ENCODE measurements around the gene TBXA2R. TPM values are rescaled to one million over a fixed set of nuclear protein-coding genes. Genes with fewer than 3 reads are reported as not detected.

The TBXA2R gene
- total and polyA plus RNA-seq, 2 of the 4 experiments (the other 2 are of a cell fraction): 0.36 to 2.3 TPM

DNA sequence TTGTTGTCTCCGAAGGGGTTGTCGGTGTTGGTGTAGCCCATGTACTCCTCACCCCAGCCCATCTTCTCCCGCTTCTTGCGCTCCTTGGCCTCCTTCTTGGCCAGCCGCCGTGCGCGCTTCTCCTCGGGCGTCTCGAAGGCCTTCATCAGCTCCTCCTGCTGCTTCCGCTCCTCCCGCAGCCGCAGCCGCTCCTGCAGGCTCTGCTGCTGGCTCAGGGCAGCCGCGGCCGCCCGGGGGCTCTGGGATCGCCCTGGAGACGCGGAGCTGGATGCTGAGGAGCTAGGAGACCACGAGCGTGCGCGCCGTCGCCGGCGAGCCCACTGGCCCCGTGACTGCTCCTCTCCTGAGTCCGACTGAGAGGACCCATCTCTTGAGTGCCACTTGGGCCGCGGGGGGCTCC lies 17.0 kb upstream of the TBXA2R start:
- Histone ChIP-seq H4K91ac (ENCODE audit: insufficient read depth, low read depth, low read length) (no peak overlapping the region), H2BK20ac (ENCODE audit: low read depth, low read length) (no peak overlapping the region), H2AK9ac (replicated peaks; ENCODE audit: low read depth, low read length, poor library complexity) (no peak overlapping the region), H3K56ac (ENCODE audit: extremely low read depth, insufficient read depth, low read length) (no peak overlapping the region), H3K4me3 (ENCODE audit: insufficient read depth, low read depth, low read length) (no peak overlapping the region), H2BK15ac (ENCODE audit: low read depth, low read length) (no peak overlapping the region), H3K4me1 (ENCODE audit: control insufficient read depth, insufficient read depth, low read length) (peaks cover 6% of the 10 kb centered on the region; the same call in 1 of the 2 replicates), H3K18ac (ENCODE audit: low read depth, low read length) (no peak overlapping the region), H3K79me1 (ENCODE audit: low read depth in 1 of 2, low read length in 2 of 2) (peaks cover 14 to 42% of the 10 kb centered on the region in 2 experiments; a peak in 3 of 4 replicates), H3K27ac (ENCODE audit: insufficient read depth, low read length) (no peak overlapping the region), H4K20me1 (ENCODE audit: insufficient read depth, low read length) (peaks cover 23% of the 10 kb centered on the region), H3K36me3 (ENCODE audit: control insufficient read depth, insufficient read depth, low read length) (peaks cover 24% of the 10 kb centered on the region), H2BK5ac (ENCODE audit: low read depth, low read length, poor library complexity, severe bottlenecking) (no peak overlapping the region), H4K5ac (ENCODE audit: low read depth, low read length) (no peak overlapping the region), H3K27me3 (ENCODE audit: control insufficient read depth, insufficient read depth, low read length) (no peaks in the 10 kb centered on the region), H3K23ac (ENCODE audit: low read depth, low read length) (no peak overlapping the region), H2BK120ac (ENCODE audit: low read depth, low read length) (no peak overlapping the region), H3K14ac (replicated peaks; ENCODE audit: low read depth, low read length) (no peak overlapping the region), H3K4ac (ENCODE audit: low read depth, low read length) (no peak overlapping the region), H2AK5ac (ENCODE audit: low read depth, low read length) (no peak overlapping the region), H3K9me1 (ENCODE audit: insufficient read depth, low read length) (peaks cover 3% of the 10 kb centered on the region; the same call in 1 of the 2 replicates), H3K9ac (ENCODE audit: low read depth, low read length) (no peak overlapping the region), H4K8ac (ENCODE audit: low read depth in 2 of 2, low read length in 2 of 2) (no peak overlapping the region), H2AFZ (replicated peaks; ENCODE audit: low read length, poor library complexity) (no peak overlapping the region), H3K4me2 (ENCODE audit: low read depth, low read length) (no peak overlapping the region), H3K9me3 (ENCODE audit: control insufficient read depth, insufficient read depth, low read length) (no peaks in the 10 kb centered on the region)
- 93% methylated on average over 18 of the region's 34 CpGs; no CpG with 5 or more reads in 1 of the 2 experiments for WGBS, 2 experiments (ENCODE audit: extremely low coverage in 2 of 2, insufficient read length in 1 of 2)
- DNase-seq: no peak
- intact Hi-C loops (cut with micrococcal nuclease) (no loop called here), dilution Hi-C loops (cut with HindIII; ENCODE audit: low sequenced_read_pairs, unreplicated experiment) (no loop called here), in situ Hi-C loops (cut with MboI; ENCODE audit: low sequenced_read_pairs) (loop anchor here (25.0 kb wide), 1 partner anchor 311 kb away; no protein-coding TSS in a partner anchor)
- ChIA-PET POLR2A (ENCODE audit: unreplicated experiment) (no interaction called here), CTCF (no interaction called here)
- BruUV-seq (replicated peaks): no TSS peak
- no peak for ATAC-seq (ENCODE audit: low read depth)
- TF ChIP-seq NFE2L2 (IDR thresholded peaks at IDR 0.05; ENCODE audit: low read depth, low read length) (no peak), MAFK (IDR thresholded peaks at IDR 0.05; ENCODE audit: low read depth, low read length) (no peak), RAD21 (IDR thresholded peaks at IDR 0.05; ENCODE audit: low read length) (no peak), CEBPB (IDR thresholded peaks at IDR 0.05; ENCODE audit: low read depth, low read length) (no peak), BHLHE40 (IDR thresholded peaks at IDR 0.05; ENCODE audit: low read depth, low read length) (no peak), MXI1 (IDR thresholded peaks at IDR 0.05; ENCODE audit: borderline replicate concordance, low read depth, low read length) (no peak), RFX5 (IDR thresholded peaks at IDR 0.05; ENCODE audit: low read depth, low read length) (no peak), MAZ (IDR thresholded peaks at IDR 0.05; ENCODE audit: borderline replicate concordance, low read depth, low read length) (no peak), CHD1 (IDR thresholded peaks at IDR 0.05; ENCODE audit: low read depth, low read length) (no peak), FOS (IDR thresholded peaks at IDR 0.05; ENCODE audit: low read depth, low read length) (no peak), POLR2A (IDR thresholded peaks at IDR 0.05; ENCODE audit: low read depth, low read length) (no peak)
- TF ChIP-seq, protein P1, sequence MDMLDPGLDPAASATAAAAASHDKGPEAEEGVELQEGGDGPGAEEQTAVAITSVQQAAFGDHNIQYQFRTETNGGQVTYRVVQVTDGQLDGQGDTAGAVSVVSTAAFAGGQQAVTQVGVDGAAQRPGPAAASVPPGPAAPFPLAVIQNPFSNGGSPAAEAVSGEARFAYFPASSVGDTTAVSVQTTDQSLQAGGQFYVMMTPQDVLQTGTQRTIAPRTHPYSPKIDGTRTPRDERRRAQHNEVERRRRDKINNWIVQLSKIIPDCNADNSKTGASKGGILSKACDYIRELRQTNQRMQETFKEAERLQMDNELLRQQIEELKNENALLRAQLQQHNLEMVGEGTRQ (IDR thresholded peaks at IDR 0.05; ENCODE audit: low read depth, low read length): no peak
- TF ChIP-seq, protein P2, sequence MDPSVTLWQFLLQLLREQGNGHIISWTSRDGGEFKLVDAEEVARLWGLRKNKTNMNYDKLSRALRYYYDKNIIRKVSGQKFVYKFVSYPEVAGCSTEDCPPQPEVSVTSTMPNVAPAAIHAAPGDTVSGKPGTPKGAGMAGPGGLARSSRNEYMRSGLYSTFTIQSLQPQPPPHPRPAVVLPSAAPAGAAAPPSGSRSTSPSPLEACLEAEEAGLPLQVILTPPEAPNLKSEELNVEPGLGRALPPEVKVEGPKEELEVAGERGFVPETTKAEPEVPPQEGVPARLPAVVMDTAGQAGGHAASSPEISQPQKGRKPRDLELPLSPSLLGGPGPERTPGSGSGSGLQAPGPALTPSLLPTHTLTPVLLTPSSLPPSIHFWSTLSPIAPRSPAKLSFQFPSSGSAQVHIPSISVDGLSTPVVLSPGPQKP (IDR thresholded peaks at IDR 0.05; ENCODE audit: borderline replicate concordance, low read depth, low read length): no peak
- TF ChIP-seq, protein P3, sequence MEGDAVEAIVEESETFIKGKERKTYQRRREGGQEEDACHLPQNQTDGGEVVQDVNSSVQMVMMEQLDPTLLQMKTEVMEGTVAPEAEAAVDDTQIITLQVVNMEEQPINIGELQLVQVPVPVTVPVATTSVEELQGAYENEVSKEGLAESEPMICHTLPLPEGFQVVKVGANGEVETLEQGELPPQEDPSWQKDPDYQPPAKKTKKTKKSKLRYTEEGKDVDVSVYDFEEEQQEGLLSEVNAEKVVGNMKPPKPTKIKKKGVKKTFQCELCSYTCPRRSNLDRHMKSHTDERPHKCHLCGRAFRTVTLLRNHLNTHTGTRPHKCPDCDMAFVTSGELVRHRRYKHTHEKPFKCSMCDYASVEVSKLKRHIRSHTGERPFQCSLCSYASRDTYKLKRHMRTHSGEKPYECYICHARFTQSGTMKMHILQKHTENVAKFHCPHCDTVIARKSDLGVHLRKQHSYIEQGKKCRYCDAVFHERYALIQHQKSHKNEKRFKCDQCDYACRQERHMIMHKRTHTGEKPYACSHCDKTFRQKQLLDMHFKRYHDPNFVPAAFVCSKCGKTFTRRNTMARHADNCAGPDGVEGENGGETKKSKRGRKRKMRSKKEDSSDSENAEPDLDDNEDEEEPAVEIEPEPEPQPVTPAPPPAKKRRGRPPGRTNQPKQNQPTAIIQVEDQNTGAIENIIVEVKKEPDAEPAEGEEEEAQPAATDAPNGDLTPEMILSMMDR (conservative IDR thresholded peaks at IDR 0.05; ENCODE audit: low read depth, low read length): no peak
